Cardiac fibroblast (primary cell): ENCODE results near the gene MACF1.
"Not testable (repeated sequence)": the region's sequence is repeated elsewhere in the genome, so short reads cannot be mapped to it uniquely, and the experiment has no call there.

Experiments used
- DNase-seq, 2 donors: peaks; one replicate each; pipeline versions ENCODE4 v3.0.0 to v3.0.0-alpha.2; 2010; ENCODE audit warnings: low read depth in 2 of 2
- H3K4me3 ChIP-seq, 2 donors: replicated peaks in 1 of 2; 1 replicate in 1 of 2; 2 replicates in 1 of 2; pipeline ENCODE4 v1.5.1; 2011; ENCODE audit warnings: low read depth in 2 of 2, low read length in 2 of 2, mild to moderate bottlenecking in 2 of 2, moderate library complexity in 1 of 2
- TF ChIP-seq, protein P1 (sequence below): IDR thresholded peaks from one replicate; pipeline ENCODE4 v1.5.1; 2011; ENCODE audit warnings: low read depth, mild to moderate bottlenecking, low read length, inconsistent platforms

The MACF1 gene

DNA sequence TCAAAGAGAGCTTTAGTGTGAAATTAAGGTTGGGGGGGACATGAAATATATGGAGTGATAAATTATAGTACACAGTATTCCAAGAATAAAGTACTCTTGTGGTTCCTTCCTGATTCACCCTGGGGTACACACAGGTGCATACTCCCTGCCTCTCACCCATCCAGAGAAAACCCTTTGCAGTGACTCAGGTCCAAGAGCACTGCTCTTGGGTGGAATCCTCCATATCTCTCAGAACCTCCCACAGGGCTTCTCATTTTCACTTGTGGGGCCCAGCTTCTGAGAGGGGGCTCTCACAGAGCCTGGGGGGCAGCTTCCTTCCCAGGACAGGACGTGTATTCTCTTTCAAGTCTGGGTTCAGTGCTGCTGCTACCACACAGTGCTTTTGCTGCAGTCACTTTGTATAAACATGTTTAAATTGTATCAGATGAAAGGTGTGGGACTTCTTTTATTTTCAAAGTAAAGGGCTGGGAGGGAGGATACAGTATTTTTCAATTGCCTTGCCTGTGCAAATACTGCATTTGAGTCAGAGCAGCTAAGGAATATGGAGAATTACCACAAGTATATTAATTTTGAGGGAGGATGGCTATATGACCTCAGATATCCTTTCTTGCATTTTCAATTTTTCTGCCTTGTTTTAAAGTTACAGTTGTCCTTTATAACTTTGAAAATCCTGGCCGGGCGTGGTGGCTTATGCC is 262.1 kb downstream of the MACF1 start:
- no peak overlapping the region for H3K4me3 ChIP-seq
- TF ChIP-seq, protein P1, sequence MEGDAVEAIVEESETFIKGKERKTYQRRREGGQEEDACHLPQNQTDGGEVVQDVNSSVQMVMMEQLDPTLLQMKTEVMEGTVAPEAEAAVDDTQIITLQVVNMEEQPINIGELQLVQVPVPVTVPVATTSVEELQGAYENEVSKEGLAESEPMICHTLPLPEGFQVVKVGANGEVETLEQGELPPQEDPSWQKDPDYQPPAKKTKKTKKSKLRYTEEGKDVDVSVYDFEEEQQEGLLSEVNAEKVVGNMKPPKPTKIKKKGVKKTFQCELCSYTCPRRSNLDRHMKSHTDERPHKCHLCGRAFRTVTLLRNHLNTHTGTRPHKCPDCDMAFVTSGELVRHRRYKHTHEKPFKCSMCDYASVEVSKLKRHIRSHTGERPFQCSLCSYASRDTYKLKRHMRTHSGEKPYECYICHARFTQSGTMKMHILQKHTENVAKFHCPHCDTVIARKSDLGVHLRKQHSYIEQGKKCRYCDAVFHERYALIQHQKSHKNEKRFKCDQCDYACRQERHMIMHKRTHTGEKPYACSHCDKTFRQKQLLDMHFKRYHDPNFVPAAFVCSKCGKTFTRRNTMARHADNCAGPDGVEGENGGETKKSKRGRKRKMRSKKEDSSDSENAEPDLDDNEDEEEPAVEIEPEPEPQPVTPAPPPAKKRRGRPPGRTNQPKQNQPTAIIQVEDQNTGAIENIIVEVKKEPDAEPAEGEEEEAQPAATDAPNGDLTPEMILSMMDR = no peak
- DNase-seq = no peak

DNA sequence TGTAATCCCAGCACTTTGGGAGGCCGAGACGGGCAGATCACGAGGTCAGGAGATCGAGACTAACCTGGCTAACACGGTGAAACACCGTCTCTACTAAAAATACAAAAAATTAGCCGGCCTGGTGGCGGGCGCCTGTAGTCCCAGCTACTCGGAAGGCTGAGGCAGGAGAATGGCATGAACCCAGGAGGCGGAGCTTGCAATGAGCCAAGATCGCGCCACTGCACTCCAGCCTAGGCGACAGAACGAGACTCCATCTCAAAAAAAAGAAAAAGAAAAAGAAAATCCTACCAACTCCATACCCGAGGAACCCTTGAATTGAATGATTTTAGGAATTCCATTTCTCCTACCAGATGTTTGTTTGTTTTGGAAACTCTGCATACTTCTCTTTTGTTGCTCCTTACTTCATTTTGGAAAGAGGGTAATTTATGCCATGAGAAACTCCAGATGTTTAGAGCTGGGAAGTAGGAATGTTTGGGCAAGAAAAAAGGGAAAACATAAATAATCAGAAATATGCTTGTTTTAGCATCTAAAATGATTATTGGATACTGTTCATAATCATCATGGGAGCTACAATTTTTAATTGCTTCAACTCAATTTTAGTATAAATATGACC is 262.7 kb downstream of the MACF1 start:
- not testable (repeated sequence) for DNase-seq, H3K4me3 ChIP-seq

DNA sequence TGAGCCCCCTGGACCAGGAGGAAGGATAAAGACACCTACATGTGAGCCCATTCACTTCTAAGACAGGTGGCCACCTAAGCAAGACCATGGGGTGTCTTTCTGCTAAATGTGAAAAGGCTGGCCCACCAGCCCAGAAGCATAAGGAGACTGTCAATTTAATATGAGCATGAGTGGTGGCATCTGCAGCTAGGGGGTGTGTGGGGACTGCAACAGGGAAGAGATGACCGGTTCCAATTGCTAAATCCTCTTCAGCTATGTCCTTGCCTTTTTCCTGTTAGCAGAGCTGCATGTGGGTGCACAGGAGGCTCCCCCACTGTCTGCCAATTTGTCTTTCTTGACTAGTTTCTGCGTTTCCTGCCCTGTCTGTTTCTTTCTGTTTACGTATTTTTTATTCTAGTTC is 264.7 kb downstream of the MACF1 start:
- no peak for DNase-seq
- H3K4me3 ChIP-seq = no peak overlapping the region
- TF ChIP-seq, protein P1 = no peak

DNA sequence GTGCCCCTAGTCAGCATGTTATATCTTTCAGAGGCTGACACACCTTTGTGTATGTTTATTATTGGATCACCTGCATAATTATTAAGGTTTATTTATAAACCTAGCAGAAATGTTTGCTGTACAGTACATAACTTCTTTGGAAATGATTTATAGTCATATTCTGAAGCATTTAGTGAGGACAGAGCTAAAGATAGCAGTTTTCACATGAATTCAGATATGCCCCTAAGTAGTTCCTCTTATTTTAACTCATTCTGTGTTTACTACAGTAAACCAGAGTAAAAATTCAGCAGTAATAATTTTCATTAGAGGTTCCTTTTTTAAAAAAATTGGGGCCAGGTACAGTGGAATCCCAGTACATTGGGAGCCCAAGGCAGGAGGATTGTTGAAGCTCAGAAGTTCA is 265.5 kb downstream of the MACF1 start:
- TF ChIP-seq, protein P1 = no peak
- H3K4me3 ChIP-seq = no peak overlapping the region
- no peak for DNase-seq

DNA sequence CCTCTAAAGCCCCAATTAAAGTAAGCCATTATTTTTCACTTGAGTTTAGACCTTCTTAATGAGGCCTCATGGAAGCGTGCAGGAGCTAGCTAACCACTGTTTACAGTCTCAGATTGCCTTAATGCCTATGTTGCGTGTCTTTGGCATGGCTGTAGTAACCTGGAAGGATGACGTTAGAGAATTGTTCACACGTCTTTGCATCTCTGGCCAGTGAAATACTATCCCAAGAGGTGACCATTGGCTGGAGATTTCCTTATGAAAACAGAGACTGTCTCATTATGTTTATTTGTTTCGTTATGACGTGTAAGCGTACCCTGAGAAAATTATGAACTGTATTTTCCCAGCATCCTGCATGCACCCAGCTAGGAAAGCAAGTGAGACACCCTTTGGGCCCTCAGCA is 268.3 kb downstream of the MACF1 start:
- TF ChIP-seq, protein P1 = no peak
- H3K4me3 ChIP-seq = no peak overlapping the region

DNA sequence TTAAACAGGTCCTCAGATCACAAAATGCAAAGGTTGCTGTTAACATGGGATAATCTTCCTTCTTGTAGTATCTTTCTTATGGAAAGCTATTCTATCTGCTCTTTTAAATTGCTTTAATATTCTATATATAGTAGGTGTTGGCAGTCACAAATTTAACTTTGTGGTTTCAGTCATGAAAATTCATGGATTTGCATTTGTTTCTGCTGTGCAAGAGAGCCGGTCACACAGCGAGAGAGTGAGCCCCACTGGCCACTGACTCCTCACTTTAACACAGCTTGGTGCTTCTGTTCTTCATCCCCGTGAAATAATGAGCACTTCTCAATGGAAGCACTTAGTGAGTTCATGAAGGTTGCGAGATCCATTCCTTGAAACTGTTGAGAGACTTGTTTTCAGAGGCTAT is 268.8 kb downstream of the MACF1 start:
- TF ChIP-seq, protein P1 = no peak
- H3K4me3 ChIP-seq = no peak overlapping the region
- DNase-seq = no peak

More for the DNA sequence above, 268.3 kb downstream of the MACF1 start:
- no peak for DNase-seq

DNA sequence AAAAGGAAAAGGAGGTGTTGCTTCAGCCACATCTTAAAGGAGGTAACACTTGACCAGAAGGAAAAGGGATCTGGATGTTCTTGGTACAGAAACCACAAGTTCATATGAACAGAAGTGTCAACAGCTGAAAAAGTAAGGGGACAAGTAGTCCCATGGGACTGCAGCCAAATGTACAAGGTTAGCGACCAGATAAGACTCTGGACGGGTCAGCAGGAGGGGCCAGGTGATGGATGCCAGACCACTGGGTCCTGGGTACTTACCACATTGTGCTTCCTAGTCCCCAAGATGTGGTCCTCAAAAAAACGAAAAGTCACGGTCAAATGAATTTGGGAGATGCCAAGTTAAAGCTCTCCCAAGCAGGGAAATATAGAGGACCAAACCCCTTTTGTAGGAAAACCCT is 270.3 kb downstream of the MACF1 start:
- DNase-seq = no peak
- no peak overlapping the region for H3K4me3 ChIP-seq
- TF ChIP-seq, protein P1 = no peak

DNA sequence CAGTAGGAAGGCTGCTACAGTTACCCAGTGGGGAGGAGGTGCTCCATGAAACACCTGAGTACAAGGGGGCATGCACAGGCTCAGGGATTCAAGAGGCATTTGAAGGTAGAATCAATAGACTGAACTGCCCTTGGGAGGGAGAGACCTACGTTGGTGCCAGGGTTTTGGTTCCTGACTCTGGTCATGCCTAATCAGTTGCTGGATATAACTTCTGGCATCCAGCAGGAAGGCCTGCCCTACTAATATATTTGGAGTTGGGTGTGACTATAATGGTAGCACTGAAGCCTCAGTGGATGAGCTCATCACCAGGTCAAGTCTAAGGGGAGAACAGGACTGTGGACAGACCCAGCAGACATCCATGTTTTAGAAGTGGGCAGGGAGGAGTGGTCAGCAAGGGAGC is 271.1 kb downstream of the MACF1 start:
- not testable (repeated sequence) for DNase-seq

More for the DNA sequence above, 271.1 kb downstream of the MACF1 start:
- H3K4me3 ChIP-seq = not testable (repeated sequence)
